Endothelial cell of umbilical vein (primary cell): Measurements from ENCODE around the gene NPHS1. TPM values are rescaled to one million over a fixed set of nuclear protein-coding genes. Genes with fewer than 3 reads are reported as not detected.

Experiments
- BruUV-seq: library from RNA; stranded (reverse); fragments of 400-500 nt; replicated peaks from 2 replicates; lab custom pipeline; 2021; lab: Mats Ljungman, UMichigan
- CTCF ChIA-PET: fragments of 300-600, 350-600 bp; sonication (Branson Sonifier 250); formaldehyde crosslinking; loops from one replicate; lab custom pipeline; 2021; ENCODE audit warnings: antibody characterized with exemption, inconsistent platforms; lab: Charles Lee
- POLR2A ChIA-PET: fragments of 300-600, 350-600 bp; sonication (Branson Sonifier 250); formaldehyde crosslinking; loops from one replicate; lab custom pipeline; 2021; ENCODE audit warnings: antibody characterized with exemption, inconsistent platforms; lab: Charles Lee
- DNase-seq: peaks from one replicate; pipeline ENCODE4 v3.0.0-alpha.2; 2011; ENCODE audit warnings: low read depth, low spot score
- FAIRE-seq: peaks from 2 replicates; lab custom pipeline; 2011; peaks lifted over from hg19 to GRCh38; lab: Jason Lieb, UNC
- H2AFZ ChIP-seq: 2 replicates; pipeline ENCODE4 v1.6.0; 2012; ENCODE audit warnings: low read depth, low read length, control low read depth, inconsistent platforms
- H3K27ac ChIP-seq: 2 replicates; pipeline ENCODE4 v1.5.1; 2011; ENCODE audit warnings: low read depth, mild to moderate bottlenecking, control low read depth, low read length, moderate library complexity; ENCODE audit not compliant: insufficient read depth
- H3K27me3 ChIP-seq, 2 experiments: 2 replicates each; pipeline versions ENCODE4 v1.6.0 to v1.6.1; 2011; ENCODE audit warnings: low read length in 2 of 2, mixed read lengths in 1 of 2; ENCODE audit not compliant: control insufficient read depth in 2 of 2, insufficient read depth in 2 of 2
- H3K36me3 ChIP-seq, 2 experiments: 2 replicates in 1 of 2; 3 replicates in 1 of 2; pipeline ENCODE4 v1.5.1; 2011; ENCODE audit warnings: low read length in 2 of 2, mild to moderate bottlenecking in 1 of 2, moderate library complexity in 1 of 2; ENCODE audit not compliant: control insufficient read depth in 2 of 2, insufficient read depth in 2 of 2; ENCODE audit errors: extremely low read depth in 1 of 2
- H3K4me1 ChIP-seq: 3 replicates; pipeline ENCODE4 v1.5.1; 2011; ENCODE audit warnings: mild to moderate bottlenecking, low read length; ENCODE audit not compliant: control insufficient read depth, insufficient read depth; ENCODE audit errors: extremely low read depth
- H3K4me2 ChIP-seq: 2 replicates; pipeline ENCODE4 v1.6.1; 2011; ENCODE audit warnings: low read length, control low read depth, mixed read lengths; ENCODE audit not compliant: insufficient read depth
- H3K4me3 ChIP-seq, 3 experiments: fragments of 200-600 bp in 1 of 3; sonication (generic), shearing (Covaris generic) in 1 of 3; replicated peaks in 1 of 3; 2 replicates each; pipeline ENCODE4 v1.5.1; 2011 to 2016; ENCODE audit warnings: control low read depth in 3 of 3, low read length in 3 of 3, mild to moderate bottlenecking in 2 of 3, inconsistent platforms in 1 of 3, low read depth in 1 of 3, moderate library complexity in 1 of 3; ENCODE audit not compliant: insufficient read depth in 1 of 3
- H3K79me2 ChIP-seq: 2 replicates; pipeline ENCODE4 v1.6.0; 2012; ENCODE audit warnings: low read length, inconsistent platforms; ENCODE audit not compliant: control insufficient read depth, insufficient read depth
- H3K9ac ChIP-seq: replicated peaks from 2 replicates; pipeline ENCODE3; 2011; ENCODE audit warnings: low read length, control low read depth; ENCODE audit not compliant: insufficient read depth; ENCODE audit errors: extremely low read depth
- H3K9me1 ChIP-seq: replicated peaks from 3 replicates; pipeline ENCODE4 v1.6.0; 2011; ENCODE audit warnings: mild to moderate bottlenecking, low read length; ENCODE audit not compliant: control insufficient read depth, insufficient read depth; ENCODE audit errors: extremely low read depth
- H3K9me3 ChIP-seq: replicated peaks from 2 replicates; pipeline ENCODE4 v1.5.1; 2012; ENCODE audit warnings: low read length, inconsistent platforms; ENCODE audit not compliant: control insufficient read depth, insufficient read depth
- H4K20me1 ChIP-seq: replicated peaks from 2 replicates; pipeline ENCODE3; 2011; ENCODE audit warnings: mild to moderate bottlenecking, low read length; ENCODE audit not compliant: control insufficient read depth, insufficient read depth; ENCODE audit errors: extremely low read depth
- CTCF ChIP-seq, 2 donors: IDR thresholded peaks; 1 replicate in 1 of 2; 2 replicates in 1 of 2; pipeline ENCODE4 v1.5.1; 2011; ENCODE audit warnings: low read length in 2 of 2, mild to moderate bottlenecking in 2 of 2, moderate library complexity in 2 of 2, control low read depth in 1 of 2, inconsistent platforms in 1 of 2, low read depth in 1 of 2; ENCODE audit not compliant: insufficient read depth in 1 of 2; ENCODE audit errors: extremely low read depth in 1 of 2
- EZH2 ChIP-seq: IDR thresholded peaks from 2 replicates; pipeline ENCODE4 v1.6.1; 2012; ENCODE audit warnings: borderline replicate concordance, low read depth, mild to moderate bottlenecking, moderate library complexity, low read length, inconsistent platforms; ENCODE audit not compliant: severe bottlenecking
- FOS ChIP-seq: IDR thresholded peaks from 2 replicates; pipeline ENCODE4 v1.6.1; 2011; ENCODE audit warnings: mild to moderate bottlenecking, low read length, moderate library complexity, borderline replicate concordance; ENCODE audit not compliant: insufficient read depth
- GATA2 ChIP-seq: IDR thresholded peaks from 2 replicates; pipeline ENCODE4 v1.7.0; 2011; ENCODE audit warnings: low read depth, mild to moderate bottlenecking, moderate library complexity, mixed read lengths, low read length; ENCODE audit not compliant: insufficient read length, insufficient read depth
- JUN ChIP-seq: IDR thresholded peaks from 2 replicates; pipeline ENCODE4 v1.6.1; 2011; ENCODE audit warnings: borderline replicate concordance, low read depth; ENCODE audit not compliant: insufficient read length, insufficient read depth
- MAX ChIP-seq: IDR thresholded peaks from 2 replicates; pipeline ENCODE4 v1.6.1; 2011; ENCODE audit not compliant: insufficient read depth, insufficient read length
- MYC ChIP-seq: IDR thresholded peaks from one replicate; pipeline ENCODE4 v1.6.1; 2011; ENCODE audit warnings: mild to moderate bottlenecking, low read depth, low read length
- POLR2A ChIP-seq: IDR thresholded peaks from 2 replicates; pipeline ENCODE4 v1.6.1; 2012; ENCODE audit warnings: low read depth, mild to moderate bottlenecking, control low read depth, low read length
- POLR2AphosphoS5 ChIP-seq: IDR thresholded peaks from 2 replicates; pipeline ENCODE4 v1.6.1; 2012; ENCODE audit warnings: low read depth, mild to moderate bottlenecking, control low read depth, low read length, moderate library complexity; ENCODE audit not compliant: insufficient read depth
- dilution Hi-C: fragments of 300-500 bp; cut with MboI; formaldehyde crosslinking; loops from one replicate; pipeline ENCODE4 v1.15.0; 2019; ENCODE audit warnings: low sequenced_read_pairs; ENCODE audit not compliant: extremely low pct_ligation_motif_present
- intact Hi-C: fragments of 100-400 bp; cut with micrococcal nuclease; formaldehyde crosslinking; loops from one replicate; pipeline ENCODE4 v1.10.0; 2022
- polyA plus RNA-seq, 4 experiments: library from polyadenylated mRNA; depleted of rRNA in 3 of 4; stranded (reverse) in 3 of 4; unstranded in 1 of 4; fragments of >200 nt; gene quantifications; 2 replicates each; pipeline versions ENCODE4 v1.2.1 to v1.2.3, GENCODE V29; 2011 to 2012; ENCODE audit warnings: missing spikeins in 1 of 4
- total RNA-seq: library from RNA; stranded (reverse); gene quantifications from 2 replicates; pipeline ENCODE4 v1.2.3, GENCODE V29; 2021

The NPHS1 gene
- total and polyA plus RNA-seq, 2 donors (not counting 3 experiments of a cell fraction or from before 2014, with no cell fraction given), result not detected

GRCh38 chr19:35788205-35788960 is 63.9 kb downstream of the NPHS1 start:
- dilution Hi-C loops, result no loop called here
- Histone ChIP-seq H3K9me3 (no peaks in the 10 kb centered on the region), H3K36me3 (peaks cover 0 to 2% of the 10 kb centered on the region in 2 experiments), H4K20me1 (no peaks in the 10 kb centered on the region), H3K4me3 (no peak overlapping the region), H3K9ac (no peak overlapping the region), H3K9me1 (no peaks in the 10 kb centered on the region), H3K27ac (no peak overlapping the region), H3K4me2 (no peak overlapping the region), H3K79me2 (no peaks in the 10 kb centered on the region), H2AFZ (no peak overlapping the region), H3K4me1 (no peaks in the 10 kb centered on the region), H3K27me3 (no peaks in the 10 kb centered on the region)
- FAIRE-seq (no peak), DNase-seq (no peak)
- intact Hi-C loops, result no loop called here
- ChIA-PET CTCF (no interaction called here), POLR2A (no interaction called here)
- TSS peak; percentile 11 for BruUV-seq
- TF ChIP-seq POLR2A (no peak), POLR2AphosphoS5 (no peak), GATA2 (no peak), JUN (no peak), MYC (no peak), EZH2 (no peak), FOS (no peak), MAX (no peak), CTCF (IDR thresholded peaks at IDR 0.05; ENCODE audit: extremely low read depth in 1 of 2, insufficient read depth in 1 of 2, low read depth in 1 of 2, low read length in 2 of 2) (no peak)
